ENCODE data around the gene MAP3K10. TPM values are rescaled to one million over a fixed set of nuclear protein-coding genes. Genes with fewer than 3 reads are reported as not detected.

MAP3K10 gene
- total and polyA plus RNA-seq, 2 of the 13 experiments (the other 11 are each of a cell fraction or from before 2014, with no cell fraction given) = 3.4 to 5.0 TPM

- no peak for DNase-seq (ENCODE audit: low spot score)
- ChIA-PET CTCF (ENCODE audit: low intra/inter-chr PET ratio, low total read pairs) (no interaction called here), POLR2A (interaction anchor here (1.0 kb wide), 1 partner anchor 9 kb away, joined by 3 read pairs; no protein-coding TSS in a partner anchor)
- Histone ChIP-seq H3K27me3 (ENCODE audit: control insufficient read depth in 1 of 2, insufficient read depth in 2 of 2, low read length in 2 of 2) (peaks cover 0 to 4% of the 10 kb centered on the region in 2 experiments; a peak in 1 of 5 replicates), H3K36me3 (replicated peaks in 1 of 2; ENCODE audit: control insufficient read depth in 1 of 2, insufficient read depth in 2 of 2, low read length in 2 of 2) (no peaks in the 10 kb centered on the region), H2AFZ (ENCODE audit: low read length) (no peak overlapping the region), H3K27ac (ENCODE audit: extremely low read length, insufficient read depth, low read length) (no peak overlapping the region), H3K4me3 (replicated peaks in 1 of 3; ENCODE audit: insufficient read depth in 1 of 3, low read depth in 2 of 3, low read length in 3 of 3) (no peak overlapping the region), H3K4me2 (ENCODE audit: low read depth, low read length) (no peak overlapping the region), H4K20me1 (ENCODE audit: insufficient read depth, low read length) (no peaks in the 10 kb centered on the region), H3K9me3 (ENCODE audit: low read length) (no peaks in the 10 kb centered on the region), H3K9ac (ENCODE audit: insufficient read depth, low read depth, low read length) (no peak overlapping the region), H3K4me1 (ENCODE audit: insufficient read depth, low read length) (peaks cover 38% of the 10 kb centered on the region), H3K79me2 (ENCODE audit: insufficient read depth, low read length) (no peaks in the 10 kb centered on the region)
- 93% methylated on average over 30 of the region's 48 CpGs for WGBS (ENCODE audit: low lambda C conversion rate)
- no TSS peak for BruUV-seq (replicated peaks)
- in situ Hi-C loops (cut with HindIII; ENCODE audit: extremely low pct_ligation_motif_present, low pct_unique_long_range_greater_than_20kb) = loop anchor here (5.0 kb wide), 1 partner anchor 86 kb away; no protein-coding TSS in a partner anchor
- no peak for ATAC-seq
- intact Hi-C loops (cut with micrococcal nuclease; ENCODE audit: unreplicated experiment) = no loop called here
- TF ChIP-seq ZNF24 (IDR thresholded peaks at IDR 0.05) (no peak), YEATS2 (CRISPR knock-in tag; IDR thresholded peaks at IDR 0.05; ENCODE audit: borderline replicate concordance) (no peak), ZNF629 (CRISPR knock-in tag; conservative IDR thresholded peaks at IDR 0.05) (peak; percentile 48)
- TF ChIP-seq, protein P1, sequence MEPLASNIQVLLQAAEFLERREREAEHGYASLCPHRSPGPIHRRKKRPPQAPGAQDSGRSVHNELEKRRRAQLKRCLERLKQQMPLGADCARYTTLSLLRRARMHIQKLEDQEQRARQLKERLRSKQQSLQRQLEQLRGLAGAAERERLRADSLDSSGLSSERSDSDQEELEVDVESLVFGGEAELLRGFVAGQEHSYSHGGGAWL (CRISPR knock-in tag; IDR thresholded peaks at IDR 0.05) = no peak
- FAIRE-seq = no peak
Observed at GRCh38 chr19:40223135-40223822, 32.1 kb downstream of the MAP3K10 start.

GRCh38 chr19:40224342-40225150, 33.3 kb downstream of the MAP3K10 start:
- Histone ChIP-seq H3K4me2 (ENCODE audit: low read depth, low read length) (no peak overlapping the region), H3K27me3 (ENCODE audit: control insufficient read depth in 1 of 2, insufficient read depth in 2 of 2, low read length in 2 of 2) (no peaks in the 10 kb centered on the region), H3K4me1 (ENCODE audit: insufficient read depth, low read length) (peaks cover 50% of the 10 kb centered on the region), H3K27ac (ENCODE audit: extremely low read length, insufficient read depth, low read length) (no peak overlapping the region), H3K9ac (ENCODE audit: insufficient read depth, low read depth, low read length) (no peak overlapping the region), H3K4me3 (replicated peaks in 1 of 3; ENCODE audit: insufficient read depth in 1 of 3, low read depth in 2 of 3, low read length in 3 of 3) (no peak overlapping the region), H4K20me1 (ENCODE audit: insufficient read depth, low read length) (no peaks in the 10 kb centered on the region), H3K36me3 (replicated peaks in 1 of 2; ENCODE audit: control insufficient read depth in 1 of 2, insufficient read depth in 2 of 2, low read length in 2 of 2) (no peaks in the 10 kb centered on the region), H2AFZ (ENCODE audit: low read length) (no peak overlapping the region), H3K79me2 (ENCODE audit: insufficient read depth, low read length) (no peaks in the 10 kb centered on the region), H3K9me3 (ENCODE audit: low read length) (no peaks in the 10 kb centered on the region)
- no peak for DNase-seq (ENCODE audit: low spot score)
- ChIA-PET POLR2A (interaction anchor here (0.7 to 1.4 kb wide), 2 partner anchors 33 to 59 kb away, joined by 3 to 7 read pairs; no protein-coding TSS in a partner anchor), CTCF (ENCODE audit: low intra/inter-chr PET ratio, low total read pairs) (no interaction called here)
- TF ChIP-seq MIXL1 (CRISPR knock-in tag; IDR thresholded peaks at IDR 0.05) (no peak), RXRA (CRISPR knock-in tag; IDR thresholded peaks at IDR 0.05) (0 out of 2 replicates have a peak, but pooled peaks have one; percentile 17)
- no peak for FAIRE-seq
- ATAC-seq = no peak
- intact Hi-C loops (cut with micrococcal nuclease; ENCODE audit: unreplicated experiment) (no loop called here), in situ Hi-C loops (cut with HindIII; ENCODE audit: extremely low pct_ligation_motif_present, low pct_unique_long_range_greater_than_20kb) (loop anchor here (5.0 kb wide), 1 partner anchor 87 kb away; no protein-coding TSS in a partner anchor)
- BruUV-seq (replicated peaks) = no TSS peak
- WGBS (ENCODE audit: low lambda C conversion rate) = 94% methylated on average over 20 of the region's 32 CpGs

Data from HepG2 (cell line).